Measurements from ENCODE around the gene BNC1.
"Not testable (repeated sequence)": the region's sequence is repeated elsewhere in the genome, so short reads cannot be mapped to it uniquely, and the experiment has no call there.

The BNC1 gene

GRCh38 chr15:83249030-83249343, 35.5 kb downstream of the BNC1 start:
- DNase-seq: no peak

GRCh38 chr15:83248151-83249029, 36.1 kb downstream of the BNC1 start:
- DNase-seq: peak in 20 of 58 donors; percentile 1 to 45 (median 14)

- no peak for DNase-seq
Measured at GRCh38 chr15:83243634-83244033, 40.8 kb downstream of the BNC1 start.

- DNase-seq: no peak
Measured at GRCh38 chr15:83230242-83230641, 54.2 kb downstream of the BNC1 start.

GRCh38 chr15:83225449-83225848, 59.0 kb downstream of the BNC1 start:
- DNase-seq: no peak

- DNase-seq: not testable (repeated sequence)
Measured at GRCh38 chr15:83221781-83222180, 62.7 kb downstream of the BNC1 start.

- no peak for DNase-seq
Measured at GRCh38 chr15:83219026-83219425, 65.4 kb downstream of the BNC1 start.

- DNase-seq: no peak
Measured at GRCh38 chr15:83215306-83215705, 69.2 kb downstream of the BNC1 start.

- DNase-seq: no peak
Measured at GRCh38 chr15:83210619-83211018, 73.8 kb downstream of the BNC1 start.

- DNase-seq: no peak
Measured at GRCh38 chr15:83209333-83209732, 75.1 kb downstream of the BNC1 start.

- DNase-seq: no peak
Measured at GRCh38 chr15:83208367-83208661, 76.2 kb downstream of the BNC1 start.

- DNase-seq: peak in 52 of 58 donors; percentile 14 to 83 (median 57)
Measured at GRCh38 chr15:83207660-83208366, 76.7 kb downstream of the BNC1 start, which contains the start of gene HDGFL3. HDGFL3 (minus strand) TSS chr15:83207823; CDS start chr15:83207414, 409 bp downstream.

- peak in 36 of 58 donors; percentile 10 to 71 (median 42) for DNase-seq
Measured at GRCh38 chr15:83207009-83207659, 77.3 kb downstream of the BNC1 start.

- peak in 17 of 58 donors; percentile 4 to 52 (median 22) for DNase-seq
Measured at GRCh38 chr15:83206526-83207008, 77.9 kb downstream of the BNC1 start.
